Measurements from ENCODE around the gene CAMKK2.
A peak's percentile ranks its signal among the peaks of the same experiment; 100 is the strongest.

Gene CAMKK2

DNA sequence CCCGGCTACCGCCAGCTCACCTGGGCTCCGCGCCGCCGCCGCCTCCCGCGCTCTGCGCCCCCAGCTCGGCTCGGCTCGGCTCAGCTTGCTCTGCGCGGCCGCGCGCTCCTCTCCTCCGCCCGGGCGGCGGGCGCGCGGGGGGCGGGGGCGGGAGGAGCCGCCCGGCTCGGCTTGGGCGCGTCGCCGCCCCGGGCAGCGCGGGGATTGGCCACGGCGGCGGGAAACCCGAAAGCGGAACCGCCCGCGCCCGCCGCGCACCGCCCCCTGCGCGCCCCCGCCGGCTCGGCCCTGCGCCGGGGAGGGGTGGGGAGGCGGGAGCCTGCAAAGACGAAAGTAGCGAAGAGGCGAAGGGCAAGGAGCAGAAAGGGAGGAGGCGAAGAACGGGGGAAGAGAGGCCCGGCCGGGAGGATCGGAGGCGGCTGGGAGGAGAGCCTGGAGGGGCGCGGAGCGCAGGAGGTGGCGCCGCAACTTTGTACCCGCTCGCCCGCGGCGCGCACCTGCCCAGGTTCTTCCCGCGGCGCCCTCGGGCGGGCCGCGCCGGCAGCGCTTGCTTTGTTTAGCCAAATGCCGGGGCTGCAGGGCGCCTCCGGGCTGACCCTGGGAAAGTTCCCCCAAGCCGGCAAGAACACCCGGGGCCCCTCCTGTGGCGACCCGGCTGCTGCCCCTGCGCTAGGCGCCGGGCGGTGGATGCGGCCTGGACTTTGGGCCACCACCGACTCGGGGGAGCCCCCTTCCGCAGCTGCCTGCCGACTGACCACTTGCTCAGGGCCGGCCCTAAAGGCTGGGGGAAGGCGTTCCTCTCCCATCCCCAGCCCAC lies at the start of gene CAMKK2:
Gene CAMKK2 (minus strand): TSS at position 92 of the 817 bp plus-strand sequence. CDS start 22,183 bp downstream, outside the sequence.
- Mint-ChIP-seq H3K27me3 (no peaks in the 10 kb centered on the region), H3K4me1 (peaks cover 46% of the 10 kb centered on the region), H3K9me3 (no peaks in the 10 kb centered on the region), H3K4me3 (peak within 1 kb of the TSS; percentile 88), H3K27ac (peak within 1 kb of the TSS; percentile 71), H3K36me3 (no peaks in the 10 kb centered on the region)
- ATAC-seq: peak; percentile 94

DNA sequence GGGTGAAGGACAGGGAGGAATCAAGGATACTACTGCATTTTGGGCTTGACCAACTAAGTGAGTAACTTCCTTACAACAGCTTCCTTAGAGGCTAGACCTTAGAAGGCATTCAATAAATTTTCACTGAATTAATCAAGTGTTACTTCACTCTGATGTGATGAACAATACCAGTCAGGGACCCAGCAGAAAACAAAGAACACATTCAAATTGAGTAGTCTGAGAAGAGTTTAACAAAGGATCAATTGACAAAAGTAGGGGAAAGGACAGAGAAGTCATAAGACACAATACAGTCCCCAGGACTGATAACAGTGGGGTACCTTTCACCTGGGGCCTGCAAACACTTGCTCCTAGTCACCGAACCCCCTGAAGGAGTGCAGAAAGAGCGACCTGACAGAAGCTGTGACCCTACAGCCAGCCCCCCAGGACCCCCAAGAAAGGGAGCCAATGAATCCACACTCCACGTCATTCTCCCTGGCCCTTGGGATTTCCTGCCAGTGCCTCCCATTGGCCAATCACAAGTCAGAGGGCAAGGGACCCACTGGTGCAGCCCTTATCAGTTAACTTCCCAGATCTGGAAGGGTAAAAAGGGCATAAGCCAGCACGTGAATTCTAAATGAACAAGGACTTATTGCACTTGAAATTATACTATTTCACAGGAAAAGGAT lies 48.8 kb upstream of the CAMKK2 start:
- Mint-ChIP-seq H3K27me3 (no peaks in the 10 kb centered on the region), H3K4me1 (peaks cover 18% of the 10 kb centered on the region), H3K27ac (peak overlapping the region; percentile 0), H3K4me3 (no peak overlapping the region), H3K9me3 (no peaks in the 10 kb centered on the region), H3K36me3 (peaks cover 51% of the 10 kb centered on the region)
- ATAC-seq: no peak

DNA sequence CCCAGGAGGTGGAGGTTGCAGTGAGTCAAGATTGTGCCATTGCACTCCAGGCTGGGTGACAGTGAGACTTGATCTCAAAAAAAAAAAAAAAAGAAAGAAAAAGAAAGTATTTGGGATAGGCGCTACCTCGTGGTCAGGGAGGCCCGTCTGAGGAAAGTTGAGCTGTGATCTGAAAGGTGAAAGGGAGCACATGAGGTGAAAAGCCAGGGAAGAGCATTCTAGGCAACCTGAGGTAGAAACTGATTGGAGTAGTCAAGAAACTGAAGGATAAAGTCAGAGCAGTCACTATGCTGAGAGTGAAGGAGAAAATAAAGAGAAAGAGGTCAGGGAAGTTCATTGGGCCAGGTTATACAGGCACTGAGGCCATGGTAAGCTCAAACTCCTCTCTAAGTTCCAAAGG lies 48.0 kb upstream of the CAMKK2 start:
- H3K9me3 Mint-ChIP-seq: no peaks in the 10 kb centered on the region
- peaks cover 51% of the 10 kb centered on the region for H3K36me3 Mint-ChIP-seq
- no peak overlapping the region for H3K4me3 Mint-ChIP-seq
- ATAC-seq: no peak
- H3K27me3 Mint-ChIP-seq: no peaks in the 10 kb centered on the region
- H3K4me1 Mint-ChIP-seq: peaks cover 15% of the 10 kb centered on the region
- H3K27ac Mint-ChIP-seq: peak overlapping the region; percentile 0

DNA sequence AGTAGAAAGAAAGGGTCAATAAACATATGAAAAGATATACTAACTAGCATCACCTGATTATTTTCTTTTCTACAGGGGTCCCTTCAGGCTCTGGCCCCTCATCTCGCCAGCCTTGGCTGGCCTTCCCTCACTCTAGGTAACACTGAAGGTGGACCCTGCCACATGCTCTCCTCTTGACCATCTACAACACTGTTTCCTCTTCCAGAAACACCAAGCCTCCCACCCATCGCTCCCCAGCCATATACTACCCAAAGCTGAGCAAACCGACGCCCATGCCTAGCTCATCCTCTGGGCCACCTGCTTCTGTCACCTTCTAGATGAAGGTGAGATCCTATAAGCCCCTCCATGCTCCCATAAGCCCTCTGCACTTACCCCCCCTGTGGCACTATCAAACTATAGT lies 40.9 kb upstream of the CAMKK2 start:
- no peak overlapping the region for H3K27ac Mint-ChIP-seq
- no peaks in the 10 kb centered on the region for H3K9me3 Mint-ChIP-seq
- no peak overlapping the region for H3K4me3 Mint-ChIP-seq
- H3K27me3 Mint-ChIP-seq: no peaks in the 10 kb centered on the region
- no peaks in the 10 kb centered on the region for H3K4me1 Mint-ChIP-seq
- ATAC-seq: no peak
- H3K36me3 Mint-ChIP-seq: peaks cover 35% of the 10 kb centered on the region

DNA sequence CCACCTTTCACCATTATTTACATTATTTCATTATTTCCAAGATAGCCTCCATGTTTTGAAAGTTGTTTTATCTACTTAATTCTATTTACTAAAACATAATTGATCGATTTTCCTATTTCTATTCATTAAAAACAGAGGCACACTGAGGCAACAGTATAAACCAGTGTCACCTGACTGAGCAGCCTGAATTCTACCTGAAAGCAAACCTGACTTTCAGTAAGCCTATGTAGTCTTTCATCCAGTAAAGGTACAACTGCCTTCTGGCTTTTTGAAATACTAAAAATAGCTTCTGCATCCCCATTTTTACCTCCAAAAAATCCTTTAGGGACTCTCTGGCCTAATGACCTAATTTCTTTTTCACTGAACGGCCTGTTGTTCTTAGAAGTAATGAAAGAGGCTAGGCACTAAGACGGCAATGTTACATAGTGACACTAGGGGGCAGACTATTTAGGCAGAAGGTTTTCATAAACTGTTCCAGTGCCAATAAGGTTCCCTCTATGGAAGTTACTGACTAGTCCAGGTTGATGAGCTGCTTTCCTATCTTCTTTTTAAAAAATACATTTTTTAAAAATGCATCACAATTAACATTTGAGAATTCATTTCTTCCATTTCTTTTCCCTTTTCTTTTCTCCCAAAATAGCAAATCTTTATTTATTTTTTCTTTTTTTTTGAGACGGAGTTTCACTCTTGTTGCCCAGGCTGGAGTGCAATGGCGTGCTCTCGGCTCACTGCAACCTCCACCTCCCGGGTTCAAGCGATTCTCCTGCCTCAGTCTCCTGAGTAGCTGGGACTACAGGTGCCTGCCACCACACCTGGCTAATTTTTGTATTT lies 38.2 kb upstream of the CAMKK2 start:
- no peak overlapping the region for H3K4me3 Mint-ChIP-seq
- H3K27ac Mint-ChIP-seq: no peak overlapping the region
- H3K27me3 Mint-ChIP-seq: no peaks in the 10 kb centered on the region
- peaks cover 35% of the 10 kb centered on the region for H3K36me3 Mint-ChIP-seq
- no peaks in the 10 kb centered on the region for H3K4me1 Mint-ChIP-seq
- no peaks in the 10 kb centered on the region for H3K9me3 Mint-ChIP-seq
- peak; percentile 61 for ATAC-seq

DNA sequence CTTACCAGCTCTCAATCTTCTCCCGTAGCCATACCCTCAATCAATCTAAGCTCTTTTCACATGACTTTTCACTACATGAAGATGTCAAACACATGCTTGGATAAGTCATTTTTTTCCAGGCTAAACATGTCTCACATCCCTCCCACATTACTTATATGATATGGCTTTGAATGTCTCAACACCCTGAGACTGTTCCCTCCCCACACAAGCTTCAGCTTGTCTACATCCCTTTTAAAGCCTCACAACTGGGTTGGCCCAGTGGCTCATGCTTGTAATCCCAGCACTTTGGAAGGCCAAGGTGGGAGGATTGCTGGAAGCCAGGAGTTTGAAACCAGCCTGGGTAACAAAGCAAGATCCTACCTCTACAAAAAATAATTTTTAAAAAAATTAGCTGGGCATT lies 37.2 kb upstream of the CAMKK2 start:
- H3K27ac Mint-ChIP-seq: no peak overlapping the region
- H3K27me3 Mint-ChIP-seq: no peaks in the 10 kb centered on the region
- ATAC-seq: no peak
- peaks cover 37% of the 10 kb centered on the region for H3K36me3 Mint-ChIP-seq
- H3K4me3 Mint-ChIP-seq: no peak overlapping the region
- H3K9me3 Mint-ChIP-seq: no peaks in the 10 kb centered on the region
- no peaks in the 10 kb centered on the region for H3K4me1 Mint-ChIP-seq

DNA sequence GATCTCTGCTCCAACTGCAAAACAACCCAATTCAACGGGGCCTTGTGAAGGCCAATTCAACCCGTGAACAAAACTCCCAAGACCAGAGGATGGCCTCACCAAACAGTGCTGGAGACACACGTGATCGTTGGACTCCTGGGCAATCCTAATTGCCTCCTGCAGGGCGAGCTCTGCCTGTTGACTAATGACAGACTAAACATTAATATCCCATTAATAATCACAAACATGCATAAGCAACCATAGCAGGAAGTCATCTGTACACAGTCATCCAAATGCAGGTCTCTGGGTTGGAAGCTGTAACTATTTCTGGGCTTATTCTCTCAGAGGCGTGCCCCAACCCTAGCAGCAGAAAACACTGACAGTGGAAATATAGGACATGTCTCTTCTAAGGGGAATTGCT lies 34.7 kb upstream of the CAMKK2 start:
- ATAC-seq: no peak
- no peak overlapping the region for H3K4me3 Mint-ChIP-seq
- no peaks in the 10 kb centered on the region for H3K27me3 Mint-ChIP-seq
- H3K27ac Mint-ChIP-seq: no peak overlapping the region
- no peaks in the 10 kb centered on the region for H3K9me3 Mint-ChIP-seq
- H3K4me1 Mint-ChIP-seq: peaks cover 7% of the 10 kb centered on the region
- peaks cover 49% of the 10 kb centered on the region for H3K36me3 Mint-ChIP-seq

DNA sequence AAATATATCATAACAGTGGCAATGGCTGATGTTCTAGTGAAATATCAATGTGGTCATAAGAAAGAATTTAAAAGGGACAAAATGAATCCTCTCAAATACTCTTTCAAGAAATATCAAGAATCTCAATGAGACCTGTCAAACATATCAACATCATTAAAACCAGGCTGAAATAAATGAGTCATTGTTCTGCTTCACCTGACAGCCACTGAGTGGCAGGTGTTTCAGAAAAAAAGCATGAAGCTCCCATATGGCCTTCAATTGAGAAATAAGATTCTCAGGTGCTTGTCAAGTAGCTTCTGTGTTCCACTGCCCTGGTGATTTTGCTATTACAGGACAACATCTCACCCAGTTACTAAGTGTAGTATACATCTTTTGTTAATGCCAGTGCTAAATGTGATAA lies 34.2 kb upstream of the CAMKK2 start:
- Mint-ChIP-seq H3K4me3 (no peak overlapping the region), H3K9me3 (no peaks in the 10 kb centered on the region), H3K27ac (no peak overlapping the region), H3K36me3 (peaks cover 54% of the 10 kb centered on the region), H3K4me1 (peaks cover 13% of the 10 kb centered on the region), H3K27me3 (no peaks in the 10 kb centered on the region)
- ATAC-seq: no peak

DNA sequence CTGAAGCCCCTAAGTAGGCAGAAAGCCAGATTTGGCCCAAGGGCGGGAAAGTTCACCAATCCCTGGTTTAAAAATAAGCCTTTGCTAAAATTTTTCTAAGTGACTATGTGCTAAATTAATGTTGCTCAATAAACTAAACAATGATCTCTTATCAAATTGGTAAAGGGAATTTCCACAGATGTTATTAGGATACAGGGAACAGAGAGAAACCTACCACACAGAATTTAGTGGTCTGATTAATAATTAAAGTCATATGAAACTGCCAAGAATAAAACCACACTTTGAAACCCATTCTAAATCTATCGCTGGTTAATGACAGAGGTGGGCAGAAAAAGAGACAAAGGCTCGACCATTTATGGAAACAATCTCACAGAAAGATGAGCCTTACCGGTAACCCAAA lies 33.7 kb upstream of the CAMKK2 start:
- Mint-ChIP-seq H3K4me3 (no peak overlapping the region), H3K36me3 (peaks cover 50% of the 10 kb centered on the region), H3K9me3 (no peaks in the 10 kb centered on the region), H3K27ac (no peak overlapping the region), H3K27me3 (no peaks in the 10 kb centered on the region), H3K4me1 (peaks cover 13% of the 10 kb centered on the region)
- ATAC-seq: no peak

DNA sequence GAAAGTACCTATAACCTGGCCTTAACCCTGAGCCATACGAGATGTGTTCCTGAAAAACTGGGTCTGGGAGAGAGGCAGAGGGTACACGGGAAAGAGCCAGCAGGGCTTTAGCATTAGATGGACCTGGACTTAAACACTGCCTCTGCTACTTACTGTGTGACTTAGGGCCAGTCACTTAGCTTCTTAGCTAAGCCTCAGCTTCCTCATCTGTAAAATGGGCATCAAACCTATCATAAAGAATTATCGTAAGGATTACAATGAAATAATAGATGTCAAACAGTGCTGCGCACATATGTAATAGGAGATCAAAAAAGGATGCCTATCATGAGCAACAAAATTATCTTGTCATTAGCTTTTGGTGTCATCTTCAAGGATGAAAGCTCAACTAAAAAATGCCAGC lies 32.1 kb upstream of the CAMKK2 start:
- Mint-ChIP-seq H3K9me3 (no peaks in the 10 kb centered on the region), H3K27ac (no peak overlapping the region), H3K27me3 (no peaks in the 10 kb centered on the region), H3K36me3 (peaks cover 52% of the 10 kb centered on the region), H3K4me3 (no peak overlapping the region), H3K4me1 (peaks cover 13% of the 10 kb centered on the region)
- no peak for ATAC-seq

DNA sequence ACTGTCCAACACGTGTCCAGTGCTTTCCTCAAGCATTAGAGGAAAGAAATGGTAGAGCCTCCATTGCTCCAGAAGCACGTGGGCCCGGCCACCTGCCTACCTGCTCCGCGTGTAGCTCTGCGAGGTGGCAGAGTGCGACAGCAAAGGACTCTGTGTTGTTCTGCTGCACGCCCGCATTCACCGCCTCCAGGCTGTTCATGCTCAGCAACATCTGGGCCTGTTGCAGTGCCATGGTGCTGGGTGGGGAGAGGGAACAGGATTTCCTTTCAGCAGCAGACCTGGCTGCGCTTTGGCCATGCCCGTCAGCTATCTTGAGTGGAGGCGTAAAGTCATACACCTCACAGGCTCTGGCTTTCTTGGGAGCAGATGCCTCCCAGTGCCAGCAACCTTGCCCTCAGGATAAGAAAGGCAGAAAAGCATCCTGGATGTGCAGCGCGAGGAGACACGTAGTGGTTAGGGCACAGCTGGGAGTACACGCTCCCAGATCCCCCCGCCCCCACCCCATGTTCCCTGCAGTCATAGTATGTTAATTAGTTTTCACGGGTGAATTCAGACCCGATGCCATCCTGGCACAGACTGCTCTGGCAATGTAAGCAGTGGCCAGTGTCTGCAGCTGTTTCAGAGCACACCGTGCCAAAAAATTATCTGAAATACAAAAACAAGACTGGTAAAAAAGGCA lies 30.6 kb upstream of the CAMKK2 start:
- no peak for ATAC-seq
- Mint-ChIP-seq H3K4me1 (peaks cover 13% of the 10 kb centered on the region), H3K27ac (peak overlapping the region; percentile 36), H3K36me3 (peaks cover 50% of the 10 kb centered on the region), H3K9me3 (no peaks in the 10 kb centered on the region), H3K4me3 (no peak overlapping the region), H3K27me3 (no peaks in the 10 kb centered on the region)

DNA sequence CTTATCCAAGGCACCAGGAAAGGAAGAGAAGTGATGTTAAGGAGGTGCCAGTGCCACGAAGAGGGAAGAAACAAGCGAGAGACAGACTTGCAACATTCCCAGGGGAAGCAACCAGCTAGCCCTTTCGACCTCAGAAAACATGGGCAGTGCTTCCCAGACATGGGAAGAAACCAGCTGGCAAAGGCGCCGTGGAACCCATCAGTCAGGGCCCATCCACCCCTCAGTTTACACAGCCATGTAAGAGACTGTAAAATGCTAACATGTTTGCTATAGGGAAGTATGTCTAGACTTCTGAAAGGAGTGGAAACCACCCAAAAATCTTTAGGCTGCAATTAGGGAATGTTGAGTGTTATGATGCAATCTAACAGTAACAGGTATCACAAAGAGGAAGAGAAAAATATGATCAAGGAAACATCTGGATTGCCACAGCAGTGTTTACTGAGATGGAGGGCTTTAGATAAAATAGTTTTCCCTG lies 29.4 kb upstream of the CAMKK2 start:
- no peak overlapping the region for H3K4me3 Mint-ChIP-seq
- peaks cover 13% of the 10 kb centered on the region for H3K4me1 Mint-ChIP-seq
- peaks cover 46% of the 10 kb centered on the region for H3K36me3 Mint-ChIP-seq
- H3K27ac Mint-ChIP-seq: peak overlapping the region; percentile 36
- H3K27me3 Mint-ChIP-seq: no peaks in the 10 kb centered on the region
- no peaks in the 10 kb centered on the region for H3K9me3 Mint-ChIP-seq
- no peak for ATAC-seq

DNA sequence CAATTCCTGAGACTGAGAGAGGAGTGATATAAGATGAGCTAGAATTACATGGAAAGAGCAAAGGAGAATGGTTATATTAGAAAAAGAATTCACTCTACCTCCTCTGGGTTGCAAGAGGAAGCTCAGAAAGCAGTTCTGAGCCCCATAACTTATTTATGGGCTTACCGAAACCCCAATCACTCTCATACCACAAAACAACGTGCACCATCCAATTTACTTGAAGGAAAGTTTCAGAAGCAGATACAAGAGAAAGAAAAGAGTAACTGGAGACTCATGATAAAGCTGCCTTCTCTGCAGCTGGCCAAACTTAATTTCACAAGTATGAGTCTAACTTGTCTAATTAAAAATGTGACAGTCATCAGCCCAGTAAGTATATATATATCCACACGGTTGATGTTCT lies 27.4 kb upstream of the CAMKK2 start:
- H3K36me3 Mint-ChIP-seq: peaks cover 44% of the 10 kb centered on the region
- no peaks in the 10 kb centered on the region for H3K9me3 Mint-ChIP-seq
- H3K27me3 Mint-ChIP-seq: no peaks in the 10 kb centered on the region
- no peak for ATAC-seq
- peaks cover 13% of the 10 kb centered on the region for H3K4me1 Mint-ChIP-seq
- peak overlapping the region; percentile 24 for H3K27ac Mint-ChIP-seq
- no peak overlapping the region for H3K4me3 Mint-ChIP-seq

DNA sequence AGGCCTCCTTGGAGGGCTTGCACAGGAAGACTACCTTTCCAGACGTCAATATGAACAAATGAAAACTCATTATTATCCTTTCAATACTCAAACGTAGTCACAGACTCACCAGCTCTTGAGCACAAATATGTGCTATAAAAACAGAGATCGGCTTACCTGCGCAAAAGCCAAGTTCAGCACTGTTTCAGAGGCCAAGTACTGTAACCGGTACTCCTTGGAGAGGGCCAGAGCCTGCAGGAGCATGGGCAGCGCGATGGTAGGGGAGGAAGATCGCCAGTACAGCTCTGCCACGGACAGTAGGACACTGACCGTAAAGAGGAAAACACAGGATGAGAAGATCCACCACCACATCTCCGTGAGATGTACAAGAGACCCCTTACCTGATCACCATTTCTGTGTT lies 21.6 kb upstream of the CAMKK2 start:
- ATAC-seq: no peak
- H3K9me3 Mint-ChIP-seq: no peaks in the 10 kb centered on the region
- no peaks in the 10 kb centered on the region for H3K27me3 Mint-ChIP-seq
- no peaks in the 10 kb centered on the region for H3K4me1 Mint-ChIP-seq
- no peak overlapping the region for H3K4me3 Mint-ChIP-seq
- no peak overlapping the region for H3K27ac Mint-ChIP-seq
- H3K36me3 Mint-ChIP-seq: peaks cover 34% of the 10 kb centered on the region

DNA sequence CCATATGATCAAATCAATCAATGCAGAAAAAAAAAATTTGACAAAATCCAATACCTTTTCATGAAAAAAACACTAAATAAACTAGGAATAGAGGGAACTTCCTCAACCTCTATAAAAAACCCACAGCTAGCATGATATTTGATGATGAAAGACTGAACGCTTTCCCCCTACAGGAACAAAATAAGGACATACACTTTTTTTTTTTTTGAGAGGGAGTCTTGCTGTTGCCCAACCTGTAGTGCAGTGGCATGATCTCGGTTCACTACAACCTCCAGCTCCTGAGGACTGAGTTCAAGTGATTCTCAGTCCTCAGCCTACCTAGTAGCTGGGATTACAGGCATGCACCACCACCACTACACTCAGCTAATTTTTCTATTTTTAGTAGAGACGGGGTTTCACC lies 17.9 kb upstream of the CAMKK2 start:
- no peak for ATAC-seq
- Mint-ChIP-seq H3K27ac (no peak overlapping the region), H3K4me3 (no peak overlapping the region), H3K36me3 (peaks cover 61% of the 10 kb centered on the region), H3K4me1 (no peaks in the 10 kb centered on the region), H3K27me3 (no peaks in the 10 kb centered on the region), H3K9me3 (no peaks in the 10 kb centered on the region)

All from stimulated activated memory B cell treated with anti-CD40 and anti-IgM and Interleukin-4, amounts not matched to agents 10 μg/mL and 1 μg/mL and 100 μg/mL, for 72 hours (primary cell).